Measurements from ENCODE around the gene PGBD5.

PGBD5 gene

GRCh38 chr1:230283678-230284077 is 142.5 kb downstream of the PGBD5 start:
- no peak overlapping the region for H3K4me3 Mint-ChIP-seq
- H3K36me3 Mint-ChIP-seq (ENCODE audit: low read depth): peaks cover 6% of the 10 kb centered on the region
- no peaks in the 10 kb centered on the region for H3K27me3 Mint-ChIP-seq (ENCODE audit: low read depth)
- no peaks in the 10 kb centered on the region for H3K9me3 Mint-ChIP-seq
- H3K27ac Mint-ChIP-seq: no peak overlapping the region
- peaks cover 13% of the 10 kb centered on the region for H3K4me1 Mint-ChIP-seq (ENCODE audit: low read depth)

GRCh38 chr1:230282157-230282556 is 144.0 kb downstream of the PGBD5 start:
- H3K4me1 Mint-ChIP-seq (ENCODE audit: low read depth): peaks cover 19% of the 10 kb centered on the region
- peaks cover 6% of the 10 kb centered on the region for H3K36me3 Mint-ChIP-seq (ENCODE audit: low read depth)
- no peaks in the 10 kb centered on the region for H3K9me3 Mint-ChIP-seq
- H3K27me3 Mint-ChIP-seq (ENCODE audit: low read depth): no peaks in the 10 kb centered on the region
- H3K27ac Mint-ChIP-seq: peak overlapping the region; percentile 74
- no peak overlapping the region for H3K4me3 Mint-ChIP-seq

- no peak overlapping the region for H3K4me3 Mint-ChIP-seq
- peaks cover 19% of the 10 kb centered on the region for H3K4me1 Mint-ChIP-seq (ENCODE audit: low read depth)
- H3K27me3 Mint-ChIP-seq (ENCODE audit: low read depth): no peaks in the 10 kb centered on the region
- peaks cover 6% of the 10 kb centered on the region for H3K36me3 Mint-ChIP-seq (ENCODE audit: low read depth)
- H3K9me3 Mint-ChIP-seq: no peaks in the 10 kb centered on the region
- H3K27ac Mint-ChIP-seq: no peak overlapping the region
Measured at GRCh38 chr1:230281556-230281955, 144.6 kb downstream of the PGBD5 start.

GRCh38 chr1:230280906-230281413 is 145.2 kb downstream of the PGBD5 start:
- no peak overlapping the region for H3K4me3 Mint-ChIP-seq
- peaks cover 19% of the 10 kb centered on the region for H3K4me1 Mint-ChIP-seq (ENCODE audit: low read depth)
- H3K36me3 Mint-ChIP-seq (ENCODE audit: low read depth): peaks cover 6% of the 10 kb centered on the region
- no peak overlapping the region for H3K27ac Mint-ChIP-seq
- no peaks in the 10 kb centered on the region for H3K9me3 Mint-ChIP-seq
- no peaks in the 10 kb centered on the region for H3K27me3 Mint-ChIP-seq (ENCODE audit: low read depth)

GRCh38 chr1:230280054-230280795 is 145.9 kb downstream of the PGBD5 start:
- no peak overlapping the region for H3K27ac Mint-ChIP-seq
- H3K9me3 Mint-ChIP-seq: no peaks in the 10 kb centered on the region
- H3K36me3 Mint-ChIP-seq (ENCODE audit: low read depth): peaks cover 8% of the 10 kb centered on the region
- H3K4me3 Mint-ChIP-seq: no peak overlapping the region
- H3K27me3 Mint-ChIP-seq (ENCODE audit: low read depth): no peaks in the 10 kb centered on the region
- peaks cover 19% of the 10 kb centered on the region for H3K4me1 Mint-ChIP-seq (ENCODE audit: low read depth)

- no peak overlapping the region for H3K27ac Mint-ChIP-seq
- H3K36me3 Mint-ChIP-seq (ENCODE audit: low read depth): peaks cover 11% of the 10 kb centered on the region
- H3K4me3 Mint-ChIP-seq: no peak overlapping the region
- no peaks in the 10 kb centered on the region for H3K9me3 Mint-ChIP-seq
- no peaks in the 10 kb centered on the region for H3K27me3 Mint-ChIP-seq (ENCODE audit: low read depth)
- peaks cover 19% of the 10 kb centered on the region for H3K4me1 Mint-ChIP-seq (ENCODE audit: low read depth)
Measured at GRCh38 chr1:230279583-230279945, 146.6 kb downstream of the PGBD5 start.

GRCh38 chr1:230278871-230279582 is 147.1 kb downstream of the PGBD5 start:
- Mint-ChIP-seq H3K27me3 (ENCODE audit: low read depth) (no peaks in the 10 kb centered on the region), H3K27ac (no peak overlapping the region), H3K9me3 (no peaks in the 10 kb centered on the region), H3K36me3 (ENCODE audit: low read depth) (peaks cover 12% of the 10 kb centered on the region), H3K4me1 (ENCODE audit: low read depth) (peaks cover 22% of the 10 kb centered on the region), H3K4me3 (no peak overlapping the region)

- H3K4me1 Mint-ChIP-seq (ENCODE audit: low read depth): peaks cover 27% of the 10 kb centered on the region
- H3K4me3 Mint-ChIP-seq: no peak overlapping the region
- no peaks in the 10 kb centered on the region for H3K27me3 Mint-ChIP-seq (ENCODE audit: low read depth)
- H3K36me3 Mint-ChIP-seq (ENCODE audit: low read depth): peaks cover 12% of the 10 kb centered on the region
- peak overlapping the region; percentile 36 for H3K27ac Mint-ChIP-seq
- no peaks in the 10 kb centered on the region for H3K9me3 Mint-ChIP-seq
Measured at GRCh38 chr1:230278376-230278775, 147.8 kb downstream of the PGBD5 start.

GRCh38 chr1:230277201-230278025 is 148.7 kb downstream of the PGBD5 start:
- H3K4me1 Mint-ChIP-seq (ENCODE audit: low read depth): peaks cover 31% of the 10 kb centered on the region
- H3K27ac Mint-ChIP-seq: no peak overlapping the region
- peaks cover 12% of the 10 kb centered on the region for H3K36me3 Mint-ChIP-seq (ENCODE audit: low read depth)
- no peak overlapping the region for H3K4me3 Mint-ChIP-seq
- no peaks in the 10 kb centered on the region for H3K9me3 Mint-ChIP-seq
- H3K27me3 Mint-ChIP-seq (ENCODE audit: low read depth): no peaks in the 10 kb centered on the region

- no peak overlapping the region for H3K27ac Mint-ChIP-seq
- H3K36me3 Mint-ChIP-seq (ENCODE audit: low read depth): peaks cover 10% of the 10 kb centered on the region
Measured at GRCh38 chr1:230276401-230276800, 149.7 kb downstream of the PGBD5 start.

GRCh38 chr1:230274254-230274653 is 151.9 kb downstream of the PGBD5 start:
- H3K4me3 Mint-ChIP-seq: no peak overlapping the region
- H3K9me3 Mint-ChIP-seq: no peaks in the 10 kb centered on the region
- no peaks in the 10 kb centered on the region for H3K27me3 Mint-ChIP-seq (ENCODE audit: low read depth)
- H3K4me1 Mint-ChIP-seq (ENCODE audit: low read depth): peaks cover 37% of the 10 kb centered on the region
- no peak overlapping the region for H3K27ac Mint-ChIP-seq
- peaks cover 8% of the 10 kb centered on the region for H3K36me3 Mint-ChIP-seq (ENCODE audit: low read depth)

More at GRCh38 chr1:230276401-230276800, 149.7 kb downstream of the PGBD5 start:
- Mint-ChIP-seq H3K9me3 (no peaks in the 10 kb centered on the region), H3K27me3 (ENCODE audit: low read depth) (no peaks in the 10 kb centered on the region), H3K4me3 (no peak overlapping the region), H3K4me1 (ENCODE audit: low read depth) (peaks cover 26% of the 10 kb centered on the region)

- Mint-ChIP-seq H3K36me3 (ENCODE audit: low read depth) (peaks cover 5% of the 10 kb centered on the region), H3K27me3 (ENCODE audit: low read depth) (no peaks in the 10 kb centered on the region), H3K4me1 (ENCODE audit: low read depth) (peaks cover 30% of the 10 kb centered on the region), H3K4me3 (no peak overlapping the region), H3K27ac (no peak overlapping the region), H3K9me3 (no peaks in the 10 kb centered on the region)
Measured at GRCh38 chr1:230273141-230273710, 152.9 kb downstream of the PGBD5 start.

- H3K27me3 Mint-ChIP-seq (ENCODE audit: low read depth): no peaks in the 10 kb centered on the region
- H3K4me3 Mint-ChIP-seq: no peak overlapping the region
- H3K27ac Mint-ChIP-seq: no peak overlapping the region
- H3K4me1 Mint-ChIP-seq (ENCODE audit: low read depth): peaks cover 29% of the 10 kb centered on the region
- peaks cover 5% of the 10 kb centered on the region for H3K36me3 Mint-ChIP-seq (ENCODE audit: low read depth)
- H3K9me3 Mint-ChIP-seq: no peaks in the 10 kb centered on the region
Measured at GRCh38 chr1:230272557-230272956, 153.6 kb downstream of the PGBD5 start.

GRCh38 chr1:230271300-230272035 is 154.7 kb downstream of the PGBD5 start:
- Mint-ChIP-seq H3K4me1 (ENCODE audit: low read depth) (peaks cover 26% of the 10 kb centered on the region), H3K27me3 (ENCODE audit: low read depth) (no peaks in the 10 kb centered on the region), H3K9me3 (no peaks in the 10 kb centered on the region), H3K36me3 (ENCODE audit: low read depth) (peaks cover 7% of the 10 kb centered on the region), H3K27ac (peak overlapping the region; percentile 76), H3K4me3 (no peak overlapping the region)

All from T-helper 1 cell treated with Interleukin-12 subunit alpha and Interleukin-12 subunit beta and Interleukin-4 antibody, amounts not matched to agents 30 μg/mL and 1 μg/mL, for 36 hours (primary cell).